Caco-2 (cell line): ENCODE measurements around the gene GNAQ. TPM values are rescaled to one million over a fixed set of nuclear protein-coding genes. Genes with fewer than 3 reads are reported as not detected.
"Not testable (repeated sequence)": the region's sequence is repeated elsewhere in the genome, so short reads cannot be mapped to it uniquely, and the experiment has no call there.

ENCODE experiments used
- BruUV-seq: library from RNA; stranded (reverse); fragments of 400-500 nt; replicated peaks from 2 replicates; lab custom pipeline; 2021; lab: Mats Ljungman, UMichigan
- CTCF ChIA-PET: fragments of 300-600 bp; sonication (Branson Sonifier 250); formaldehyde crosslinking; loops from one replicate; lab custom pipeline; 2022; ENCODE audit warnings: antibody characterized with exemption; lab: Charles Lee
- POLR2A ChIA-PET: fragments of 300-600 bp; sonication (Branson Sonifier 250); formaldehyde crosslinking; loops from one replicate; lab custom pipeline; 2022; ENCODE audit warnings: antibody characterized with exemption; lab: Charles Lee
- DNase-seq, 2 experiments: peaks; one replicate each; pipeline versions ENCODE4 v3.0.0 to v3.0.0-alpha.2; 2020 to 2022
- H3K27me3 ChIP-seq: replicated peaks from 2 replicates; pipeline ENCODE4 v1.6.0; 2011; ENCODE audit warnings: low read length; ENCODE audit not compliant: control insufficient read depth, insufficient read depth
- H3K36me3 ChIP-seq: 2 replicates; pipeline ENCODE4 v1.5.1; 2011; ENCODE audit warnings: low read length; ENCODE audit not compliant: control insufficient read depth, insufficient read depth
- H3K4me1 ChIP-seq: fragments of 250-450 bp; sonication (Bioruptor Pico); 2 replicates; pipeline ENCODE4 v1.5.1; 2020; ENCODE audit warnings: mild to moderate bottlenecking
- H3K4me3 ChIP-seq: 2 replicates; pipeline ENCODE4 v1.5.1; 2011; ENCODE audit warnings: low read depth, mild to moderate bottlenecking, control low read depth, low read length
- H3K9me3 ChIP-seq: fragments of 250-450 bp; sonication (Bioruptor Pico); 2 replicates; pipeline ENCODE4 v1.5.1; 2020; ENCODE audit warnings: mild to moderate bottlenecking, moderate library complexity
- H3K27ac Mint-ChIP-seq: one replicate; pipeline ENCODE4 v1.8.0; 2022; ENCODE audit warnings: mixed read lengths; ENCODE audit not compliant: unreplicated experiment
- H3K27me3 Mint-ChIP-seq: one replicate; pipeline ENCODE4 v1.8.0; 2022; ENCODE audit warnings: mixed read lengths; ENCODE audit not compliant: insufficient read depth, unreplicated experiment
- H3K36me3 Mint-ChIP-seq: one replicate; pipeline ENCODE4 v1.8.0; 2022; ENCODE audit warnings: mild to moderate bottlenecking, mixed read lengths; ENCODE audit not compliant: insufficient read depth, unreplicated experiment
- H3K4me1 Mint-ChIP-seq: one replicate; pipeline ENCODE4 v1.8.0; 2022; ENCODE audit warnings: low read depth, mixed read lengths; ENCODE audit not compliant: unreplicated experiment
- H3K4me3 Mint-ChIP-seq: one replicate; pipeline ENCODE4 v1.8.0; 2022; ENCODE audit warnings: mild to moderate bottlenecking, moderate library complexity, mixed read lengths; ENCODE audit not compliant: unreplicated experiment
- H3K9me3 Mint-ChIP-seq: one replicate; pipeline ENCODE4 v1.8.0; 2022; ENCODE audit warnings: mixed read lengths; ENCODE audit not compliant: unreplicated experiment
- intact Hi-C: fragments of 100-400 bp; cut with micrococcal nuclease; formaldehyde crosslinking; loops from one replicate; pipeline ENCODE4 v1.10.0; 2022; ENCODE audit not compliant: unreplicated experiment
- total RNA-seq: library from RNA; stranded (reverse); gene quantifications from 2 replicates; pipeline ENCODE4 v1.2.3, GENCODE V29; 2022
- TF ChIP-seq, protein P1 (sequence below), 2 experiments: fragments of 200-600 bp in 1 of 2; IDR thresholded peaks; 1 replicate in 1 of 2; 2 replicates in 1 of 2; pipeline versions ENCODE4 v1.5.1 to v1.8.0; 2011 to 2022; ENCODE audit warnings: antibody characterized with exemption in 1 of 2, control low read depth in 1 of 2, inconsistent platforms in 1 of 2, low read depth in 1 of 2, low read length in 1 of 2, mild to moderate bottlenecking in 1 of 2, moderate library complexity in 1 of 2; ENCODE audit not compliant: insufficient read depth in 1 of 2, severe bottlenecking in 1 of 2, unreplicated experiment in 1 of 2

GNAQ gene
- total RNA-seq, 1 experiment from 2014 or later, result 10.1 TPM

DNA sequence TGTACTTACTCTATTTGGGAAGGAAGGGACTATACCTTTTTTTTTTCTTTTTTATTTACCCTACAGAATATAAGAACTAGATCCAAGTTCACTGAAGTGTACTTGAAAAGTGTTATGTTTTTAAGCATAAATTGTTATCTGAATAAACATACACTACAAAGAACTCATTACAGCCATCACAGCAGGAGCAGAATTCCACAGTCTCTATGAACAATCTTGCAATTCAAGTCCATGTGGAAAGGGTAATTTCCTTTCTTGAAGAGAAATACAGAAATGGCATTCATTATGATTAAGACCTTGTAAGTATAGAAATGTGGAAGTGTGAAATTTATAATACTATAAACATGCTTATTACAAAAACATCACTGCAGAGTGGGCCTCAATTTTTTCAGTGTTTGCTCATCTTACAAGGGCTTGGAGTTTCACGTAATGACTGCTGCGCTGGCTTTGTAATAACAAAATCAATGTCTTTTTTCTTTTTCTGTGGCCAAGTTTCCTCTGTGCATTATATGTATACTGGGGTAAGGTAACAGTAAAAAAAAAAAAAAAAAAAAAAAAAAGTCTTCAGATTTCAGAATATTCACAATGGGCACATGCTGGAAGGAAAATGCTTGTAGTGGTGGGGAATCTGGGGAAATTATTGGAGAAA is 306.4 kb downstream of the GNAQ start:
- H3K36me3 ChIP-seq, result no peaks in the 10 kb centered on the region
- H3K4me3 ChIP-seq, result no peak overlapping the region
- H3K4me3 Mint-ChIP-seq, result no peak overlapping the region
- no peak overlapping the region for H3K27ac Mint-ChIP-seq
- ChIA-PET CTCF (no interaction called here), POLR2A (no interaction called here)
- H3K27me3 Mint-ChIP-seq, result no peaks in the 10 kb centered on the region
- H3K9me3 Mint-ChIP-seq, result no peaks in the 10 kb centered on the region
- no peaks in the 10 kb centered on the region for H3K4me1 Mint-ChIP-seq
- H3K4me1 ChIP-seq, result no peaks in the 10 kb centered on the region
- no peaks in the 10 kb centered on the region for H3K9me3 ChIP-seq
- intact Hi-C loops, result no loop called here
- TF ChIP-seq, protein P1, sequence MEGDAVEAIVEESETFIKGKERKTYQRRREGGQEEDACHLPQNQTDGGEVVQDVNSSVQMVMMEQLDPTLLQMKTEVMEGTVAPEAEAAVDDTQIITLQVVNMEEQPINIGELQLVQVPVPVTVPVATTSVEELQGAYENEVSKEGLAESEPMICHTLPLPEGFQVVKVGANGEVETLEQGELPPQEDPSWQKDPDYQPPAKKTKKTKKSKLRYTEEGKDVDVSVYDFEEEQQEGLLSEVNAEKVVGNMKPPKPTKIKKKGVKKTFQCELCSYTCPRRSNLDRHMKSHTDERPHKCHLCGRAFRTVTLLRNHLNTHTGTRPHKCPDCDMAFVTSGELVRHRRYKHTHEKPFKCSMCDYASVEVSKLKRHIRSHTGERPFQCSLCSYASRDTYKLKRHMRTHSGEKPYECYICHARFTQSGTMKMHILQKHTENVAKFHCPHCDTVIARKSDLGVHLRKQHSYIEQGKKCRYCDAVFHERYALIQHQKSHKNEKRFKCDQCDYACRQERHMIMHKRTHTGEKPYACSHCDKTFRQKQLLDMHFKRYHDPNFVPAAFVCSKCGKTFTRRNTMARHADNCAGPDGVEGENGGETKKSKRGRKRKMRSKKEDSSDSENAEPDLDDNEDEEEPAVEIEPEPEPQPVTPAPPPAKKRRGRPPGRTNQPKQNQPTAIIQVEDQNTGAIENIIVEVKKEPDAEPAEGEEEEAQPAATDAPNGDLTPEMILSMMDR (IDR thresholded peaks at IDR 0.05; ENCODE audit: insufficient read depth in 1 of 2, low read depth in 1 of 2, low read length in 1 of 2, severe bottlenecking in 1 of 2, unreplicated experiment in 1 of 2), result no peak
- no peaks in the 10 kb centered on the region for H3K27me3 ChIP-seq
- no TSS peak for BruUV-seq
- DNase-seq, result no peak
- no peaks in the 10 kb centered on the region for H3K36me3 Mint-ChIP-seq

DNA sequence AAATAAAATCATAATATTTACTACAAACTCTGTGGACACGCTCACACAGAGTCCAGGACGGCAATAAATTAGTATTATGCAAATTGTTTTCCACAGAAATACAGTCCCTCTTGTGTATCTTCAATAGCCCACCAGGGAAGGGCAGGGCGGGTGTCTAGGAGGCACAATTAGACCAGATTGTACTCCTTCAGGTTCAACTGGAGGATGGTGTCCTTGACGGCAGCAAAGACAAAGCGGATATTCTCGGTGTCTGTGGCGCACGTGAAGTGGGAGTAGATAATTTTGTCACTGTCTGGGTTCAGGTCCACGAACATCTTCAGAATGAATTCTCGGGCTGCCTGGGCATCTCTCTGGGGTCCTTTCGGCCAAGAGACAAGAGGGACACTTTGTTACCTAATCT is 310.5 kb downstream of the GNAQ start:
- H3K4me1 Mint-ChIP-seq, H3K27ac Mint-ChIP-seq, H3K27me3 ChIP-seq, CTCF ChIA-PET, POLR2A ChIA-PET, H3K9me3 ChIP-seq, H3K36me3 Mint-ChIP-seq, H3K4me3 Mint-ChIP-seq, H3K4me3 ChIP-seq, DNase-seq, H3K36me3 ChIP-seq, H3K4me1 ChIP-seq, H3K9me3 Mint-ChIP-seq, intact Hi-C loops, H3K27me3 Mint-ChIP-seq, BruUV-seq: not testable (repeated sequence)

DNA sequence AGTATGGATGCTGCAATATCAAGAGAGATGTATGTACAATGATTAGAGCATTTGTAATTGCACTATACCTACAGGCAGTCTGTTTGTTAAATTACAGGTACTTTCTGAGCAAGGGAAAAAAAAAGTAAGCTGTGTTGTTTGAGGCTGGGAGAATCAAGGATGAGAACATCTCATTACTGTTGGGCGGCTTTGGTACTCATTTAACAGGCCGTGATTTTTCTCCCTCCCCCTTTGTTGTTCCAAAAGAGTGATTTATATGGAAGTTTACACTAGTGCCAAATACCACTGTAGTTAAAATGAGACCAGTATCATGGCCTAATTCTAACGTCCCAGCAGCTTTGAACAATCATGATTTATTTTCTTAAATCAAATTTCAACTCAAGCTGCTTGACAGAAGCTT is 312.3 kb downstream of the GNAQ start:
- Histone ChIP-seq H3K36me3 (no peaks in the 10 kb centered on the region), H3K9me3 (no peaks in the 10 kb centered on the region), H3K27me3 (no peaks in the 10 kb centered on the region), H3K4me1 (no peaks in the 10 kb centered on the region), H3K4me3 (no peak overlapping the region)
- Mint-ChIP-seq H3K9me3 (no peaks in the 10 kb centered on the region), H3K27ac (no peak overlapping the region), H3K4me1 (no peaks in the 10 kb centered on the region), H3K27me3 (no peaks in the 10 kb centered on the region), H3K4me3 (no peak overlapping the region), H3K36me3 (no peaks in the 10 kb centered on the region)
- no TSS peak for BruUV-seq
- POLR2A ChIA-PET, result no interaction called here
- no peak for DNase-seq
- TF ChIP-seq, protein P1 (IDR thresholded peaks at IDR 0.05; ENCODE audit: insufficient read depth in 1 of 2, low read depth in 1 of 2, low read length in 1 of 2, severe bottlenecking in 1 of 2, unreplicated experiment in 1 of 2), result no peak
- CTCF ChIA-PET, result no interaction called here
- intact Hi-C loops, result no loop called here

DNA sequence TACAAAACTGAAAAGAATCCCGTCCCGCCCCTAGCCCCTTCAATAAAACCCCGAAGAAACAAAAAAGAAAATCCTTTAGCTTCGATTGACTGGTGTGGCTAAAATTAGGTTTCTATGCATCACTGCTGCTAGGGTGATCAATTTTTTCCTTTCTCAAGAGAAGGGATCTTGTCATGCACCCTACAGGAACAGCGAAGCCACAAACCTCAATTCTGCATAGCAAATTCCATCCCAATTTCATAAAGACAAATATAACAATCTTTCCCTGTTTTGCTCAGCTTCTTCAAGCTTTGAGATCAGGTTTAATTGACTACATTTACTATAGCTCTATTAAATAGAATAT is 313.3 kb downstream of the GNAQ start:
- H3K4me1 Mint-ChIP-seq, intact Hi-C loops: not testable (repeated sequence)

DNA sequence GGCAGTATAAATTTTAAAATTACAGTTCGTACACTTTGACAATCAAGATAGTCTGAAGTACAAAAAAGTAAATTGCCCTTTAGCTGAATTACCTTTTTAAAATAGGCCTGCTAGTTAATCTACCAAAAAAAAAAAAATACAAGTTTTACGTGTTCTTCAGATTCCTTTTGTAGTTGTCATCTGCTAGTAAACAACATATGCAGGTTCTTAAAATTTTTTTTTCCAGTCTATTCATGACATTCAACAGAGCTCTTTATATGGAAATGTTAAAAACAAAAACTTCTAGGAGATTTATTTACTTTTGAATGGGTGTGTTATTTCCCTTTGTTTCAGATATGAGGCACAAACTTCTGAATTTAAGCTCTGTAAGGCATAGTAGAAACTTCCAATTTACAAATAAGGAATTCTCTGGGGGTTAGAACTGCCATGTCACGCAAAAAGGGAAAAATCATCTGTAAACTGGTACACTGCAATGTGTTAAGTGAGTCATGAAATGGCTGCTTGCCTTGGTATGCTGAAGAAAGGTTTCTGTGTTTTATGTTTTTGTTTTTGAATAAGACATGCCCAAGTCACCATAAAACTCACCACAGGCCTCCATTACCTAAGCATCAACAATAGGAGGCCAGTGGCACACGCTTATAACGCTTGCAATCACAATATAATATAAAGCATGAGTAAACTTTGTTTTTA is 313.9 kb downstream of the GNAQ start:
- H3K9me3 Mint-ChIP-seq, H3K4me3 ChIP-seq, POLR2A ChIA-PET, H3K4me1 ChIP-seq, DNase-seq, H3K27ac Mint-ChIP-seq, H3K27me3 ChIP-seq, CTCF ChIA-PET, H3K4me1 Mint-ChIP-seq, H3K36me3 ChIP-seq, H3K36me3 Mint-ChIP-seq, H3K9me3 ChIP-seq, H3K4me3 Mint-ChIP-seq, H3K27me3 Mint-ChIP-seq, intact Hi-C loops, BruUV-seq: not testable (repeated sequence)

More for the DNA sequence above, 313.3 kb downstream of the GNAQ start:
- H3K36me3 ChIP-seq, H3K9me3 Mint-ChIP-seq, H3K27me3 Mint-ChIP-seq, H3K9me3 ChIP-seq, H3K36me3 Mint-ChIP-seq, H3K4me3 Mint-ChIP-seq, H3K27me3 ChIP-seq, H3K4me1 ChIP-seq, POLR2A ChIA-PET, DNase-seq, H3K27ac Mint-ChIP-seq, H3K4me3 ChIP-seq, BruUV-seq, CTCF ChIA-PET: not testable (repeated sequence)
